GM12865 (cell line): ENCODE data around the gene BMERB1.
"Not testable (repeated sequence)": the region's sequence is repeated elsewhere in the genome, so short reads cannot be mapped to it uniquely, and the experiment has no call there.

Experiments
- DNase-seq: peaks from one replicate; pipeline ENCODE4 v3.0.0; 2010; ENCODE audit warnings: low read depth
- H3K4me3 ChIP-seq: 2 replicates; pipeline ENCODE4 v1.5.1; 2011; ENCODE audit warnings: mild to moderate bottlenecking, low read depth, low read length, control low read depth
- CTCF ChIP-seq: IDR thresholded peaks from 2 replicates; pipeline ENCODE4 v1.5.1; 2011; ENCODE audit warnings: low read length, control low read depth, low read depth, inconsistent platforms; ENCODE audit not compliant: insufficient read depth; ENCODE audit errors: missing control alignments

Gene BMERB1

GRCh38 chr16:15445450-15445849 lies 11.1 kb downstream of the BMERB1 start:
- DNase-seq, result no peak
- no peak for TF ChIP-seq CTCF
- no peak overlapping the region for H3K4me3 ChIP-seq

GRCh38 chr16:15446901-15447300 lies 12.5 kb downstream of the BMERB1 start:
- TF ChIP-seq CTCF, result no peak
- H3K4me3 ChIP-seq, result no peak overlapping the region
- no peak for DNase-seq

GRCh38 chr16:15450624-15451023 lies 16.2 kb downstream of the BMERB1 start:
- no peak overlapping the region for H3K4me3 ChIP-seq

GRCh38 chr16:15451098-15451731 lies 16.8 kb downstream of the BMERB1 start:
- no peak for TF ChIP-seq CTCF

More at GRCh38 chr16:15450624-15451023, 16.2 kb downstream of the BMERB1 start:
- TF ChIP-seq CTCF, result no peak
- DNase-seq, result no peak

GRCh38 chr16:15452246-15452855 lies 18.0 kb downstream of the BMERB1 start:
- H3K4me3 ChIP-seq, result no peak overlapping the region
- no peak for TF ChIP-seq CTCF
- no peak for DNase-seq

More at GRCh38 chr16:15451098-15451731, 16.8 kb downstream of the BMERB1 start:
- H3K4me3 ChIP-seq, result no peak overlapping the region
- no peak for DNase-seq

- DNase-seq, H3K4me3 ChIP-seq: not testable (repeated sequence)
These were observed 18.9 kb downstream of the BMERB1 start for GRCh38 chr16:15453296-15453695.

GRCh38 chr16:15454933-15455332 lies 20.5 kb downstream of the BMERB1 start:
- not testable (repeated sequence) for H3K4me3 ChIP-seq, DNase-seq

GRCh38 chr16:15457400-15457799 lies 23.0 kb downstream of the BMERB1 start:
- DNase-seq, result no peak
- no peak for TF ChIP-seq CTCF
- no peak overlapping the region for H3K4me3 ChIP-seq
